Muscle layer of duodenum (tissue), 2 donors: Measurements from ENCODE around the gene USP3.

ENCODE experiments used
- H3K27ac ChIP-seq: one replicate; pipeline ENCODE4 v1.7.0; 2013; ENCODE audit warnings: mild to moderate bottlenecking, low read length
- H3K27me3 ChIP-seq: one replicate; pipeline ENCODE4 v1.7.0; 2013; ENCODE audit warnings: low read depth, mild to moderate bottlenecking, control low read depth, low read length
- H3K36me3 ChIP-seq, 2 donors: one replicate each; pipeline ENCODE4 v1.7.0; 2013; ENCODE audit warnings: low read length in 2 of 2, control low read depth in 1 of 2, mild to moderate bottlenecking in 1 of 2; ENCODE audit not compliant: insufficient read depth in 2 of 2, control insufficient read depth in 1 of 2
- H3K4me1 ChIP-seq, 2 donors: one replicate each; pipeline ENCODE4 v1.7.0; 2013; ENCODE audit warnings: low read length in 2 of 2, mild to moderate bottlenecking in 2 of 2, control low read depth in 1 of 2, moderate library complexity in 1 of 2; ENCODE audit not compliant: insufficient read depth in 2 of 2, control insufficient read depth in 1 of 2
- H3K4me3 ChIP-seq, 2 donors: one replicate each; pipeline ENCODE4 v1.7.0; 2013; ENCODE audit warnings: low read length in 2 of 2, low read depth in 1 of 2, mild to moderate bottlenecking in 1 of 2
- H3K9me3 ChIP-seq, 2 donors: one replicate each; pipeline ENCODE4 v1.7.0; 2013; ENCODE audit warnings: low read length in 2 of 2, control low read depth in 1 of 2, mild to moderate bottlenecking in 1 of 2; ENCODE audit not compliant: control insufficient read depth in 1 of 2
- donor health status: healthy.

USP3 gene

DNA sequence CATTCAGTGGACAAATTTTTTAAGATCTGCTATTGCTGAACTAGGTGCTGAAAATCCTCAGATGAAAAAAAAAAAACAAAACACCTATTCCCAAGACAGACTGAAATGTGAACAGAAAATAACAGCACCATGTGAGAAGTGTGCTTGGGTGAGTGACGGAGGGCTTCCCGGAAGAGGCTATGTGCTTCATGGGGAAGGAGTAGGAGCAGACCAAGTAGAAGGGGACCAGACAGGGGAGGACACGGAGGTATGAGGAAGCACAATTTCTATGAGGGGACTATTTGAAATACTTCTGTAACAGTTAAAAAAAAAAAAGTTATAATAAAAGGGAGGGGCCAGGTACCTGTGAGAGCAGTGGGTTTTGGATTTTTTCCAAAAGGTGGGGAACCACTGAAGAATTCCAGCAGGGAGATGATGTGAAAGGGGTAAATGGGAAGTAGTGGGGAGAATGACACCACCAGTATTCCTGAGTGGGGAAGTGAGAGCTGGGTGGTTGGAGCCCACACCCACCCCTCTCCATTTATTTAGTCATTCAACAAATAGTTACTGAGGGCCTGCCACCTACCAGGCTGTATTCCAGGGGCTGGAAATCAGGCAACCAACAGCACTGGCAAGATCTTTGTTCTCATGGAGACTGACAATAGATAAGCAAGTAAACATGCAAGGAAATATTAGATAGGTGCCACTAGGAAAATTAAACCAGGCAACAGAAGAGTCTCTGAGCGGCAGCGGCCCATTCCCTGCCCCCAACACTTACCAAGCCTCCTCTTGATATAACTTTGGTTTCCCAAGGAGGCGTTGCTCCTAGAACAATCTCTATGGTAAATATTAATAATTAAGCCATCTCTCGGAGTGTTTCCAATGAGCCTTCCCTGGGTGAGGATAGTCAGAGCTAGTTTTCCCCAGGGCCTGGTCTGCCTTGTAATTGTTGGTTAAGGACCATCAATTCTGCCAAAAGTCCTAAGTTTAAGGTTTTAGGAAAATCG is 3.8 kb upstream of the USP3 start:
- H3K27ac ChIP-seq = peak overlapping the region; percentile 100
- no peaks in the 10 kb centered on the region for H3K9me3 ChIP-seq
- H3K36me3 ChIP-seq = peaks cover 0 to 11% of the 10 kb centered on the region in 2 donors
- peaks cover 20 to 22% of the 10 kb centered on the region in 2 donors for H3K4me1 ChIP-seq
- peak overlapping the region; percentile 34 to 56 for H3K4me3 ChIP-seq
- H3K27me3 ChIP-seq = no peaks in the 10 kb centered on the region

DNA sequence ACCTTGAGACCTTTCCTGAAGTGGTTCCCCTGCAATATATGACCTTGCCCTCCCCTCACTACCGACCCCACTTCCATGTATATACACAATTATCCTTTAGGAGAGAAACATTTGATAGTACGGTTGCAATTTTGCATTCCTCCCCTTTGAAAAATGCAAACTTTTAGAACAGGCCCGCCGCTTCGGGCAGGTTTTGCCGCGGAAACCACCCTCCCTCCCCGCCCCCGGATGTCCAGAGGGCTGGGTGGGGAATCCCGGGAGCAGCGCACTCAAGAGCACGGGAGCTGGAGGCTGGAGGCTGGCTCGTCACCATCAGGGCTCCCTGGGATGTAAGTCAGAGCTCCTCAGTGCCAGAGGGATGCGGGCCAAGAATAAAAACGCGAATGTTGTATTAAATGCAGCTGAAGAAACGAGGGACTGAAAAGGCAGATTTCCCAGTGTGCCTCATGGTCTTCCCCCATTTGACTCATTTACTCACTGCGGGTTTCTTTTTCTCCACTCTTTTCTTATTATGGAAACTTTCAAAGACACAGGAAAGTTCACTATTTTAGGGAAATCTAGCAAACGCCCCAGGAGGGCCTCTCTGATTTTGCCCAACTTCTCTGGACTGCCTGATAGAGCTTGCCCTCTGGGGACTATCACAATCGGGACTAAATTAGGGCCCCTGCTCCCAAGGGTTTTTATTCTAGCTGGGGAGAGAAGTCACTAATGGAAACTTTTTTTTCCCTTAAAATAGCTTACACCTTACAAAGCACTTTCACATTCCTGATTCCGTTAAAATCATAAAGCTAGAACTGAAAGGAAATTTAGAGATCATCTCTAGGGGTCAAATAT is 2.9 kb upstream of the USP3 start:
- H3K27ac ChIP-seq = peak overlapping the region; percentile 100
- H3K4me3 ChIP-seq = peak overlapping the region; percentile 34 to 56
- H3K9me3 ChIP-seq = no peaks in the 10 kb centered on the region
- H3K36me3 ChIP-seq = peaks cover 0 to 11% of the 10 kb centered on the region in 2 donors
- peaks cover 24 to 25% of the 10 kb centered on the region in 2 donors for H3K4me1 ChIP-seq
- H3K27me3 ChIP-seq = no peaks in the 10 kb centered on the region

DNA sequence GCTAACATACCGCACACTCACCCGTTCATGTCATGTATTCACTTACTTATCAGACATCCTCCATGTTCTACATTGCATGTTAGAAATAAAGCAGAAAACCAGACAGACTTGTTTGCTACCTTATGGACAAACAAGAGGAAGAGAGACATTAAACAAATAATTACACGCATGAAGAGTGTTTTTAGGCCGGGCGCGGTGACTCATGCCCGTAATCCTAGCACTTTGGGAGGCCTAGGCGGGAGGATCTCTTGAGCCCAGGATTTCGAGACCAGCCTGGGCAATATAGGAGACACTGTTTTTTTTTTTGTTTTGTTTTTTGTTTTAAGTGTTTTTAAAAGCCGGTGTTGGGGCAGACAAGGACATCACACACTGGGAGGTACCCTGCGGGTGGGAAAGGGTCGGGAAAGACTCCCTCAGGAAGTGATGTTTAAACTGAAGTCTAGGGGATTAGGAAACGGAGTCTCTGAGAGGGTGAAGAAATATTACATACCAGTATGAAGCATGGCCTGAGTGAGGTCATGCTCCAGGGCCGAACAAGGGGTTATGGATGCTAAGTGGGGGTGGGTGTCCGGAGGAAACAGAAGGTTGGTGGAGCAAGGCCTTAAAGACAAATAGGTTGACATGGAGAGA is 2.1 kb upstream of the USP3 start:
- H3K4me1 ChIP-seq = peaks cover 32 to 33% of the 10 kb centered on the region in 2 donors

GRCh38 chr15:63502843-63503738 is 1.3 kb upstream of the USP3 start:
- no peaks in the 10 kb centered on the region for H3K27me3 ChIP-seq
- H3K36me3 ChIP-seq = peaks cover 0 to 11% of the 10 kb centered on the region in 2 donors
- H3K4me1 ChIP-seq = peaks cover 38 to 41% of the 10 kb centered on the region in 2 donors
- H3K27ac ChIP-seq = peak overlapping the region; percentile 100
- H3K4me3 ChIP-seq = peak overlapping the region; percentile 65 to 82
- no peaks in the 10 kb centered on the region for H3K9me3 ChIP-seq

More for the DNA sequence above, 2.1 kb upstream of the USP3 start:
- Histone ChIP-seq H3K27ac (peak overlapping the region; percentile 100), H3K9me3 (no peaks in the 10 kb centered on the region), H3K36me3 (peaks cover 0 to 11% of the 10 kb centered on the region in 2 donors), H3K27me3 (no peaks in the 10 kb centered on the region), H3K4me3 (peak overlapping the region; percentile 34 to 42)

GRCh38 chr15:63503739-63504246 is 600 bp upstream of the USP3 start:
- Histone ChIP-seq H3K4me3 (peak overlapping the region; percentile 65 to 82), H3K9me3 (no peaks in the 10 kb centered on the region), H3K27ac (peak overlapping the region; percentile 100), H3K27me3 (no peaks in the 10 kb centered on the region), H3K4me1 (peaks cover 43 to 45% of the 10 kb centered on the region in 2 donors), H3K36me3 (peaks cover 0 to 11% of the 10 kb centered on the region in 2 donors)

GRCh38 chr15:63504979-63505841 is 817 bp downstream of the USP3 start:
- peaks cover 48 to 57% of the 10 kb centered on the region in 2 donors for H3K4me1 ChIP-seq

GRCh38 chr15:63505842-63506222 is 1.4 kb downstream of the USP3 start:
- Histone ChIP-seq H3K27ac (peak overlapping the region; percentile 94), H3K27me3 (no peaks in the 10 kb centered on the region)

More at GRCh38 chr15:63504979-63505841, 817 bp downstream of the USP3 start:
- no peaks in the 10 kb centered on the region for H3K9me3 ChIP-seq
- H3K36me3 ChIP-seq = peaks cover 0 to 11% of the 10 kb centered on the region in 2 donors
- H3K27me3 ChIP-seq = no peaks in the 10 kb centered on the region
- peak overlapping the region; percentile 81 to 88 for H3K4me3 ChIP-seq
- peak overlapping the region; percentile 94 for H3K27ac ChIP-seq

GRCh38 chr15:63506537-63507035 is 2.2 kb downstream of the USP3 start:
- peaks cover 0 to 11% of the 10 kb centered on the region in 2 donors for H3K36me3 ChIP-seq
- H3K4me3 ChIP-seq = peak overlapping the region; percentile 81 to 88
- no peaks in the 10 kb centered on the region for H3K27me3 ChIP-seq
- peaks cover 47 to 52% of the 10 kb centered on the region in 2 donors for H3K4me1 ChIP-seq
- peak overlapping the region; percentile 94 for H3K27ac ChIP-seq
- no peaks in the 10 kb centered on the region for H3K9me3 ChIP-seq

More at GRCh38 chr15:63505842-63506222, 1.4 kb downstream of the USP3 start:
- peaks cover 50 to 57% of the 10 kb centered on the region in 2 donors for H3K4me1 ChIP-seq
- peaks cover 0 to 11% of the 10 kb centered on the region in 2 donors for H3K36me3 ChIP-seq
- H3K4me3 ChIP-seq = peak overlapping the region; percentile 81 to 88
- no peaks in the 10 kb centered on the region for H3K9me3 ChIP-seq
